GM18511 (cell line): Measurements from ENCODE around the gene UMODL1.

ENCODE experiments used
- ATAC-seq: cut with Tn5 transposase; IDR thresholded peaks from one replicate; pipeline ENCODE4 v1.9.1; 2021; ENCODE audit warnings: mild to moderate bottlenecking, moderate library complexity; ENCODE audit not compliant: unreplicated experiment

UMODL1 gene

GRCh38 chr21:42071146-42071737, at the start of gene UMODL1:
Gene UMODL1, plus strand, starts transcription at chr21:42071317. Its CDS starts 0 bp downstream, at chr21:42071317.
- ATAC-seq = no peak

GRCh38 chr21:42021371-42022090, 49.6 kb upstream of the UMODL1 start:
- no peak for ATAC-seq

- no peak for ATAC-seq
These were observed 49.1 kb upstream of the UMODL1 start for GRCh38 chr21:42022091-42022430.

GRCh38 chr21:42022906-42023305, 48.2 kb upstream of the UMODL1 start:
- ATAC-seq = no peak

GRCh38 chr21:42025376-42026081, 45.6 kb upstream of the UMODL1 start:
- ATAC-seq = no peak

GRCh38 chr21:42026082-42026435, 45.1 kb upstream of the UMODL1 start:
- no peak for ATAC-seq

GRCh38 chr21:42027085-42027821, 43.9 kb upstream of the UMODL1 start:
- no peak for ATAC-seq

GRCh38 chr21:42027822-42028765, 43.0 kb upstream of the UMODL1 start:
- no peak for ATAC-seq

GRCh38 chr21:42028766-42029425, 42.2 kb upstream of the UMODL1 start:
- ATAC-seq = no peak

GRCh38 chr21:42030311-42030710, 40.8 kb upstream of the UMODL1 start:
- no peak for ATAC-seq

- ATAC-seq = no peak
These were observed 39.9 kb upstream of the UMODL1 start for GRCh38 chr21:42031241-42031640.

- ATAC-seq = no peak
These were observed 39.3 kb upstream of the UMODL1 start for GRCh38 chr21:42031816-42032215.

GRCh38 chr21:42032266-42032665, 38.9 kb upstream of the UMODL1 start:
- ATAC-seq = no peak

- ATAC-seq = no peak
These were observed 38.1 kb upstream of the UMODL1 start for GRCh38 chr21:42032968-42033367.

- ATAC-seq = no peak
These were observed 34.8 kb upstream of the UMODL1 start for GRCh38 chr21:42036313-42036712.

GRCh38 chr21:42037516-42037915, 33.6 kb upstream of the UMODL1 start:
- no peak for ATAC-seq

- no peak for ATAC-seq
These were observed 33.2 kb upstream of the UMODL1 start for GRCh38 chr21:42037943-42038342.

GRCh38 chr21:42038393-42038792, 32.7 kb upstream of the UMODL1 start:
- ATAC-seq = no peak

GRCh38 chr21:42038826-42039425, 32.2 kb upstream of the UMODL1 start:
- ATAC-seq = no peak
